Skin epidermis (tissue), 12 donors: ENCODE results near the gene GORASP2.

Experiments used
- H3K27ac ChIP-seq, 21 experiments: fragments of 200-600 bp; sonication (generic) in 11 of 21; one replicate each; pipeline ENCODE4 v1.5.0; 2020; ENCODE audit warnings: mild to moderate bottlenecking in 3 of 21, inconsistent platforms in 2 of 21, moderate library complexity in 2 of 21
- H3K4me3 ChIP-seq, 7 experiments: fragments of 200-600 bp; sonication (generic) in 2 of 7; one replicate each; pipeline ENCODE4 v1.5.0; 2020; ENCODE audit warnings: inconsistent platforms in 2 of 7, mild to moderate bottlenecking in 2 of 7, moderate library complexity in 1 of 7

GORASP2 gene

GRCh38 chr2:170922634-170923494 lies 6.2 kb upstream of the GORASP2 start:
- Histone ChIP-seq H3K4me3 (no peak overlapping the region), H3K27ac (no peak overlapping the region)

- Histone ChIP-seq H3K4me3 (no peak overlapping the region), H3K27ac (no peak overlapping the region)
Observed at GRCh38 chr2:170923799-170924198, 5.3 kb upstream of the GORASP2 start.

- Histone ChIP-seq H3K4me3 (no peak overlapping the region), H3K27ac (no peak overlapping the region)
Observed at GRCh38 chr2:170924969-170925368, 4.1 kb upstream of the GORASP2 start.

DNA sequence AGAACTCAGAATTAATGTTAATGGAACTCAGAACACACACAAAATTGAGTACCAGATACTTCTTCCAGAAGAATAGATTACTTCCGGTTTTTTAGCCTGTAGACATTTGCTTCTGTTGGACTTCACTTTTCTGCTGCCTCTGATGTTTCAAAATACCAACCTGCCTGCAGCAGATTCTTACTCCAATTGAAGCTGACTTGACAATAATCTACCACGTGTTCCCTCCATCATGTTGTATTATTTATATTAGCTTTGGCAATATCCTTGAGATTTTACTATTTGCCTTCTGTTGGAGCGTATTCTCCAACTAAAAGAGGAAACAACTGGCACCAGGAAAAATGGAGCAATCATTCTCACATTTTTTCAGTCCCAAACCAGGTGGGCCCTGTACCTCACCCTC lies 3.1 kb upstream of the GORASP2 start:
- H3K27ac ChIP-seq = no peak overlapping the region

DNA sequence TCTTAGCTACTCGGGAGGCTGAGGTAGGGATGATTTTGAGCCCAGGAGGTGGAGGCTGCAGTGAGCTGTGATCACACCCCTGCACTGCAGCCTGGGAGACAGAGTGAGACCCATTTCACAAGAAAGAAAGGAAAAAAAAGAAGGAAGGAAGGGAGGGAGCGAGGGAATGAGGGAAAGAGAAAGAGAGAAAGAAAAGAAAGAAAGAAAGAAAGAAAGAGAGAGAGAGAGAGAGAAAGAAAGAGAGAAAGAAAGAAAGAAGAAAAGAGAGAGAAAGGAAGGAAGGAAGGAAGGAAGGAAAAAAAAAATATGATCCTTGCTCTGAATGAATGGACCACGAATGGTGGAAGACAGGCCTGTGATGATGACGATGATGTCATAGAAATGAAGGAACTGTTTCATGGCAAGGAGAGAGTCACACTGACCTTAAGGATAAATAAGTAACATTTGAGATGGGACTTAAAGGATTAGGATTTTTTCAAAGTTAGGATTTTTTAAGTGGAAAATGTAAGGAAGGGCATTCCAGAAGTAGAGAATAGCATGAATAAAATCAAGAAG lies 2.2 kb upstream of the GORASP2 start:
- Histone ChIP-seq H3K27ac (no peak overlapping the region), H3K4me3 (no peak overlapping the region)

More for the DNA sequence above, 3.1 kb upstream of the GORASP2 start:
- H3K4me3 ChIP-seq = no peak overlapping the region

DNA sequence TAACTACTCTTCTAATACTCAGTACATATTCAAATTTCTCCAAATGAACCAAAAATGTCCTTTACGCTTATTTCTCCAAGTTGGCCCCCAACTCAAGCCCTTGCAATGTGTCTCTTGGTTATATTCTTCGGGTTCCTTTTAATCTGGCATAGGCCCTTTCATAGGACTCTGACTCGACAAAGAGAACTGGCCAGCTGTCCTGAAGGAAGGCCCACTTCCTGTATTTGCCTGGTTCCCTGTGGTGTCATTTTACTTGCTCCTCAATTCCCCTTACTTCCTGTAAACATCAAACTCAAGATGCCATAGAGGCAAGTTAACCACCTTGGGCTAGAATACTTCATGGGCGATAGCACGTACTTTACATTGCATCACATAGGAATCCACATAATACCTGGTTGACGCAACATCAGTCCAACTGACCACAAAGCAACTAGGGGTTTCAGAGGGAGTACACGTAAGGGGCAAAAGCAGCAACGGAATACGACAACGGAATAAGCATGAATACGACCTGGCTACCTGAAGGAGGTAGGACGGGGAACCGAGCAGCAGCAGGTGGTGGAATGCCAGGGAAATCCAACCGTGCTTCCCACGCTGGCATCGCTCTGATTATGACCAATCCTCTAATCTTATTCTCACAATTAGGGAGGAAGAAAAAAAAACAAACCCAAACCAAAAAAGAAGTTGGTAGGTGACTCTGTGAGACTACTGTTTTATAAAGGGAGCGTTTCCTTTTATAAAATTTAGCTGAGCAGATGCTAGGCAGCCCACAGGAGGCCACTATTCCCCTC lies 823 bp upstream of the GORASP2 start:
- Histone ChIP-seq H3K4me3 (peak overlapping the region; percentile 19 to 99 (median 98)), H3K27ac (peak overlapping the region in 20 of 21 experiments; percentile 44 to 98 (median 92))

GRCh38 chr2:170929686-170930050 lies 615 bp downstream of the GORASP2 start:
- Histone ChIP-seq H3K27ac (peak overlapping the region; percentile 76 to 98 (median 95)), H3K4me3 (peak overlapping the region; percentile 82 to 99 (median 98))

- Histone ChIP-seq H3K27ac (peak overlapping the region in 20 of 21 experiments; percentile 90 to 98 (median 95)), H3K4me3 (peak overlapping the region; percentile 82 to 99 (median 98))
Observed at GRCh38 chr2:170930131-170930990, 1.3 kb downstream of the GORASP2 start.

- Histone ChIP-seq H3K27ac (peak overlapping the region in 6 of 21 experiments; percentile 90 to 98 (median 94)), H3K4me3 (peak overlapping the region in 3 of 7 experiments; percentile 98 to 99 (median 99))
Observed at GRCh38 chr2:170930991-170931266, 1.9 kb downstream of the GORASP2 start.

GRCh38 chr2:170932166-170932565 lies 3.1 kb downstream of the GORASP2 start:
- no peak overlapping the region for H3K27ac ChIP-seq

GRCh38 chr2:170932948-170933347 lies 3.9 kb downstream of the GORASP2 start:
- no peak overlapping the region for H3K27ac ChIP-seq
- H3K4me3 ChIP-seq = no peak overlapping the region

More at GRCh38 chr2:170932166-170932565, 3.1 kb downstream of the GORASP2 start:
- H3K4me3 ChIP-seq = no peak overlapping the region

DNA sequence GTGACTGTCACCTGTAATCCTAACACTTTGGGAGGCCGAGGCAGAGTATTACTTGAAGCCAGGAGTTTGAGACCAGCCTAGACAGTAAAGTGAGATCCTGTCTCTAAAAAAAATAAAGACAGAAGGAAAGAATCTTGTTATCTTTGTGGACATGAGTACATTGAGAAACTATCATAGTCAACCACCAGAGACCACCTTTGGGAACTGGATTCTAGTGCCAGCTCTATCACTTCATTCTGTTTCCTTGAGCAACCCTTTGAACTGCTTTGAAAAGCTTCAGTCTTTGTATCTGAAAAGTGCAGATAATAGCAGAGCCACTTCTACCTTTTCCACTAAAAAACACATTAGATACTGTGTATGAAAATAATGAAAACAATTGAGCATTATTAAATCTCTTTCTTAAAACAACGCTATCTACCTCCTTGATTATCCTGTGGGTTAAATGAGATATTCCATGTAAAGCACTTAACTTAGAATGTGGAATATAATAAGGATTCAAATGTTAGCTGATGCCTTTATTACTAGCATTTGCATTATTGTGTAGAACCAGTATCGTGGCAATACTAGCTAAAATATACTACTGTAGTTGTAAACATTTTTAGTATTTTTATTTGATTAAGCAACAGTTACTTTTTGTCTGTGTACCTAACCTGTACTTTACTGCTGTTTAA lies 8.8 kb downstream of the GORASP2 start:
- Histone ChIP-seq H3K4me3 (no peak overlapping the region), H3K27ac (no peak overlapping the region)

DNA sequence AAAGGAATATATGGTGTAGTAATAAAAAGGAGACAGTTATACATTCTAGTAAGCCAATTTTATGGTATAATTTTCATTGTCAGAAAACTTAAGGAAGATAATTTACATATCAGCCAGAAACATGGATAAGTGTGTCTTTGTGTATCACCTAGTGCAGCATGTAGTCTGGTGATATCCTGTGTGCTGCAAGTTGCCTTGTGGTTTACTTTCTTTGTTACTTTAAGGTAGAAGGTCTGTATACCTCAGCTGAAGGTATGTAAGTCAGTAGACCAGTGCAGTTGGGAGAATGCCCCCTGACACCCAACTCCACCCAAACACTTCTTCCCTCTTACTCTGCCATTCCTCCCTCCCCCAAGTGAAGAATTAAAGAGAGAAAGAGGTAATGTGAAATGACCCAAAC lies 11.0 kb downstream of the GORASP2 start:
- H3K27ac ChIP-seq = no peak overlapping the region
- no peak overlapping the region for H3K4me3 ChIP-seq

- no peak overlapping the region for H3K27ac ChIP-seq
Observed at GRCh38 chr2:170942615-170943014, 13.6 kb downstream of the GORASP2 start.

GRCh38 chr2:170943041-170943440 lies 14.0 kb downstream of the GORASP2 start:
- H3K27ac ChIP-seq = no peak overlapping the region
- H3K4me3 ChIP-seq = no peak overlapping the region

More at GRCh38 chr2:170942615-170943014, 13.6 kb downstream of the GORASP2 start:
- no peak overlapping the region for H3K4me3 ChIP-seq

GRCh38 chr2:170943596-170943995 lies 14.5 kb downstream of the GORASP2 start:
- H3K4me3 ChIP-seq = no peak overlapping the region
- H3K27ac ChIP-seq = no peak overlapping the region

- H3K27ac ChIP-seq = no peak overlapping the region
Observed at GRCh38 chr2:170944545-170944944, 15.5 kb downstream of the GORASP2 start.

GRCh38 chr2:170949415-170949814 lies 20.4 kb downstream of the GORASP2 start:
- no peak overlapping the region for H3K27ac ChIP-seq
- no peak overlapping the region for H3K4me3 ChIP-seq

More at GRCh38 chr2:170944545-170944944, 15.5 kb downstream of the GORASP2 start:
- H3K4me3 ChIP-seq = no peak overlapping the region

- Histone ChIP-seq H3K4me3 (no peak overlapping the region), H3K27ac (no peak overlapping the region)
Observed at GRCh38 chr2:170950221-170950761, 21.2 kb downstream of the GORASP2 start.
